GM12878 (cell line): ENCODE results near the gene FAM193B. TPM values are rescaled to one million over a fixed set of nuclear protein-coding genes. Genes with fewer than 3 reads are reported as not detected.

ENCODE experiments used
- ATAC-seq: fragments of 200-7000 bp; cut with Tn5 transposase; 3 replicates; pipeline ENCODE4 v1.9.1; 2020; ENCODE audit warnings: mild to moderate bottlenecking, moderate library complexity
- BruUV-seq: library from RNA; stranded (reverse); fragments of 400-500 nt; replicated peaks from 2 replicates; lab custom pipeline; 2021; lab: Mats Ljungman, UMichigan
- CTCF ChIA-PET: fragments of 300-600 bp; sonication (Branson Sonifier 250); formaldehyde crosslinking; extraction: SDS; loops from one replicate; lab custom pipeline; 2021; ENCODE audit warnings: inconsistent platforms; lab: Yijun Ruan, JAX
- POLR2A ChIA-PET: fragments of 350-600 bp; formaldehyde crosslinking; extraction: SDS; loops from one replicate; lab custom pipeline; 2021; ENCODE audit warnings: inconsistent platforms; lab: Charles Lee
- RAD21 ChIA-PET: fragments of 300-600 bp; sonication (Branson Sonifier 250); formaldehyde crosslinking; loops from one replicate; lab custom pipeline; 2023; ENCODE audit warnings: antibody characterized with exemption; ENCODE audit not compliant: unreplicated experiment; lab: Charles Lee
- SMC1A ChIA-PET: fragments of 300-600 bp; sonication (Branson Sonifier 250); formaldehyde crosslinking; loops from one replicate; lab custom pipeline; 2023; ENCODE audit not compliant: unreplicated experiment, uncharacterized antibody; lab: Charles Lee
- DNase-seq: peaks from one replicate; pipeline ENCODE4 v3.0.0-alpha.2; 2011; ENCODE audit warnings: low read depth, low spot score
- FAIRE-seq: peaks from 3 replicates; lab custom pipeline; 2011; peaks lifted over from hg19 to GRCh38; lab: Jason Lieb, UNC
- H2AFZ ChIP-seq: 2 replicates; pipeline ENCODE4 v1.6.0; 2011; ENCODE audit warnings: low read depth, low read length, control low read depth; ENCODE audit not compliant: control insufficient read depth
- H3K27ac ChIP-seq: 2 replicates; pipeline ENCODE4 v1.5.1; 2011; ENCODE audit warnings: control low read depth; ENCODE audit not compliant: control insufficient read depth, insufficient read depth
- H3K27me3 ChIP-seq, 2 experiments: replicated peaks in 1 of 2; 2 replicates each; pipeline versions ENCODE4 v1.6.0 to v1.6.1; 2011; ENCODE audit warnings: low read length in 1 of 2; ENCODE audit not compliant: control insufficient read depth in 2 of 2, insufficient read depth in 2 of 2
- H3K36me3 ChIP-seq, 2 experiments: 2 replicates each; pipeline ENCODE4 v1.5.1; 2011; ENCODE audit warnings: low read length in 1 of 2; ENCODE audit not compliant: control insufficient read depth in 2 of 2, insufficient read depth in 2 of 2
- H3K4me1 ChIP-seq: 2 replicates; pipeline ENCODE4 v1.6.1; 2011; ENCODE audit warnings: mild to moderate bottlenecking, low read length, moderate library complexity, mixed read lengths; ENCODE audit not compliant: control insufficient read depth, insufficient read depth
- H3K4me2 ChIP-seq: 2 replicates; pipeline ENCODE4 v1.6.0; 2011; ENCODE audit warnings: control low read depth; ENCODE audit not compliant: control insufficient read depth, insufficient read depth
- H3K4me3 ChIP-seq: fragments of 200-600 bp; sonication (generic); 2 replicates; pipeline ENCODE4 v1.5.1; 2016
- H3K79me2 ChIP-seq: 2 replicates; pipeline ENCODE4 v1.6.0; 2011; ENCODE audit warnings: low read length; ENCODE audit not compliant: control insufficient read depth, insufficient read depth
- H3K9ac ChIP-seq: 2 replicates; pipeline ENCODE4 v1.8.0; 2011; ENCODE audit warnings: low read length, control low read depth, mixed read lengths; ENCODE audit not compliant: control insufficient read depth, insufficient read depth
- H3K9me3 ChIP-seq: replicated peaks from 3 replicates; pipeline ENCODE4 v1.5.1; 2011; ENCODE audit warnings: mild to moderate bottlenecking, low read length; ENCODE audit not compliant: control insufficient read depth, insufficient read depth
- H4K20me1 ChIP-seq: 2 replicates; pipeline ENCODE4 v1.6.0; 2011; ENCODE audit not compliant: control insufficient read depth, insufficient read depth
- PKNOX1 ChIP-seq: fragments of 450-650 bp; IDR thresholded peaks from 2 replicates; pipeline ENCODE4 v1.6.1; 2016; ENCODE audit warnings: mild to moderate bottlenecking
- POLR2A ChIP-seq: IDR thresholded peaks from 2 replicates; pipeline ENCODE4 v1.6.1; 2011; ENCODE audit warnings: low read depth, mild to moderate bottlenecking, low read length
- WGBS: methylation state at CpG from one replicate; pipeline ENCODE4 v1.1.6; 2016; ENCODE audit warnings: low lambda C conversion rate; ENCODE audit not compliant: insufficient replicate concordance, insufficient coverage; ENCODE audit errors: missing lambda C conversion rate; 5-methylcytosine and 5-hydroxymethylcytosine counted together
- in situ Hi-C: fragments of 300-500 bp; cut with MboI; formaldehyde crosslinking; loops from 9 replicates; pipeline ENCODE4 v1.14.3; 2018; ENCODE audit warnings: mixed read lengths
- intact Hi-C: fragments of 100-400 bp; cut with micrococcal nuclease; formaldehyde crosslinking; loops from one replicate; pipeline ENCODE4 v1.14.2; 2022; ENCODE audit not compliant: unreplicated experiment
- polyA plus RNA-seq, 11 experiments: library from polyadenylated mRNA; depleted of rRNA in 4 of 11; unstranded in 6 of 11; stranded (reverse) in 5 of 11; fragments of >200 nt; fragmentation: Nextera tagmentation in 4 of 11; fragmentation: Illumina TruSeq in 1 of 11; extraction: Ambion mirVana in 4 of 11; extraction: Trizol in 1 of 11; gene quantifications; 1 replicate in 1 of 11; 2 replicates in 10 of 11; pipeline versions ENCODE4 v1.2.1 to v1.2.3, GENCODE V29; 2011 to 2016; ENCODE audit warnings: inconsistent platforms in 2 of 11, missing spikeins in 2 of 11, low read depth in 1 of 11
- total RNA-seq, 4 experiments: library from RNA; depleted of rRNA in 3 of 4; stranded (reverse); fragments of >200 nt in 3 of 4; fragmentation: Illumina TruSeq in 1 of 4; extraction: Trizol in 1 of 4; gene quantifications; 2 replicates each; pipeline versions ENCODE4 v1.2.1 to v1.2.3, GENCODE V29; 2013 to 2021

FAM193B gene
- total and polyA plus RNA-seq, 10 of the 15 experiments (the other 5 are each of a cell fraction or from before 2014, with no cell fraction given) = 3.3 to 47.0 (median 25.1) TPM

GRCh38 chr5:177499842-177500241 lies 54.5 kb downstream of the FAM193B start:
- no peak for TF ChIP-seq PKNOX1
- 0 out of 2 replicates have a peak, but pooled peaks have one; percentile 17 for TF ChIP-seq POLR2A
- CTCF ChIA-PET = interaction anchor here (0.6 to 4.6 kb wide), 12 partner anchors 10 to 190 kb away, joined by 3 to 72 read pairs (median 12); partner anchors contain the start of genes DOK3 and MXD3
- Histone ChIP-seq H3K9me3 (no peaks in the 10 kb centered on the region), H3K4me1 (peaks cover 47% of the 10 kb centered on the region), H3K27ac (no peak overlapping the region), H3K27me3 (no peaks in the 10 kb centered on the region; a peak in 1 of 4 replicates), H3K4me2 (no peak overlapping the region), H4K20me1 (no peaks in the 10 kb centered on the region), H2AFZ (no peak overlapping the region), H3K79me2 (peaks cover 6% of the 10 kb centered on the region), H3K4me3 (no peak overlapping the region), H3K36me3 (peaks cover 3 to 16% of the 10 kb centered on the region in 2 experiments; a peak in 2 of 4 replicates), H3K9ac (no peak overlapping the region)
- ATAC-seq (no peak), DNase-seq (no peak), FAIRE-seq (no peak)
- WGBS = 64% methylated on average over 5 of the region's 6 CpGs
- no TSS peak for BruUV-seq
- POLR2A ChIA-PET = interaction anchor here (0.7 to 1.3 kb wide), 3 partner anchors 27 to 97 kb away, joined by 3 read pairs; no protein-coding TSS in a partner anchor
- RAD21 ChIA-PET = interaction anchor here (2.5 to 4.5 kb wide), 2 partner anchors 42 to 45 kb away, joined by 17 to 40 read pairs; no protein-coding TSS in a partner anchor
- intact Hi-C loops = loop anchor here (5.0 to 10.0 kb wide), 2 partner anchors 188 to 385 kb away; partner anchors contain the start of gene MXD3
- SMC1A ChIA-PET = interaction anchor here (1.1 to 3.3 kb wide), 6 partner anchors 9 to 180 kb away, joined by 3 to 23 read pairs (median 4); no protein-coding TSS in a partner anchor
- in situ Hi-C loops = no loop called here
